ENCODE results near the gene PPP3CA.
"Not testable (repeated sequence)": the region's sequence is repeated elsewhere in the genome, so short reads cannot be mapped to it uniquely, and the experiment has no call there.

PPP3CA gene

GRCh38 chr4:101254776-101255175 lies 92.5 kb downstream of the PPP3CA start:
- DNase-seq (ENCODE audit: low spot score) = no peak

- no peak for DNase-seq (ENCODE audit: low spot score)
Observed at GRCh38 chr4:101253121-101253520, 94.2 kb downstream of the PPP3CA start.

GRCh38 chr4:101252721-101253120 lies 94.6 kb downstream of the PPP3CA start:
- DNase-seq (ENCODE audit: low spot score) = no peak

- no peak for DNase-seq (ENCODE audit: low spot score)
Observed at GRCh38 chr4:101251261-101251660, 96.1 kb downstream of the PPP3CA start.

DNA sequence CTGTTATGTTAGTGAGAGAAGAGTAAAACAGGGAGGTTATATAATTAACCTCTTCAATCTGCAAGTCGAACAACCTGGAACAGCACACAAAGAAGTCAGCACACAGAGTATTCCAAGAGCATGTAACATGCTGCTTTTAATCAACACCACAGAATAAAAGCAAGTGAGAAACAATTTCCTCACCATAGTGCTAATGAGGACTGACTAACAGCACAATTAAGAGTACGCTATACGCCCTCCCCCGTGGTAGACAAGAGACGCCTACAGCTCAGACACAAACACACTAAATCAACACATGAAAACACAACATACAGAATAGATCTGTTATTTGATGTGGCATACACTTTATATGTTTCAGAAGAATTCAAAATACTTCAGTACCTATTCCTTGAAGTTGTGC lies 103.0 kb downstream of the PPP3CA start:
- no peak for DNase-seq (ENCODE audit: low spot score)

DNA sequence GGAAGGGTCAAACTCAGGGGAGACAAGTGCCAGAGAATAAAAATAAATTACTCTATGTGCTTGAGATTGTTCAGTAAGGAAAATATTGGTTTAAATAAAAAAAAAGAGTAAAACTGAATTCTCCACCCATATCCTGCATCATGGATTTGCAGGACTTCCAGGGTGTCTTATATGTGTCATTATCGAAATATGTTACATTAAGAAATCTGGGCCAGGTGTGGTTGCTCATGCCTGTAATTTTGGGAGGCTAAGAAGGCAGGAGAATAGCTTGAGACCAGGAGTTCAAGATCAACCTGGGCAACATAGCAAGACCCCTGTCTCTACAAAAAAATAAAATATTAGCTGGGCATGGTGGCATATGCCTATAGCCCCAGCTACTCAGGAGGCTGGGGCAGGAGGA lies 104.9 kb downstream of the PPP3CA start:
- no peak for DNase-seq (ENCODE audit: low spot score)

- DNase-seq (ENCODE audit: low spot score) = no peak
Observed at GRCh38 chr4:101240099-101240498, 107.2 kb downstream of the PPP3CA start.

DNA sequence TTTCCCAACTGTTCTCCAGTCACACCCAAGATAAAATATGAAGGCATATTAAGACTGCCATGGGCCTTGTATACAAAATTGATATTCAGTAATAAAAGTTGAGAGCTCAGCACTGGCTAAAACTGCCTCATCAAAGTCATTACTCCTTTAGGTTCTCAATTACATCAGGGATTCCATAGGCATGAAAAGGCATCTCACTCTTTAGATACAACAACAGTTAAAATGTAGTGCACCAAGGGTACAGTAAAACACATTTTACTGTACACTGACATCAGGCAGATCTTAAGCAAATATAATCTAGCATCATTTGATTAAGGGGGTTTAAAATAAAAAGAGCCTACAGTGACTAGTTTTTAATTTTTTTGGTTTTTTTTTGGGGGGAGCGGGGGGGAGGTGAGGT lies 107.7 kb downstream of the PPP3CA start:
- no peak for DNase-seq (ENCODE audit: low spot score)

GRCh38 chr4:101238706-101239105 lies 108.6 kb downstream of the PPP3CA start:
- no peak for DNase-seq (ENCODE audit: low spot score)

DNA sequence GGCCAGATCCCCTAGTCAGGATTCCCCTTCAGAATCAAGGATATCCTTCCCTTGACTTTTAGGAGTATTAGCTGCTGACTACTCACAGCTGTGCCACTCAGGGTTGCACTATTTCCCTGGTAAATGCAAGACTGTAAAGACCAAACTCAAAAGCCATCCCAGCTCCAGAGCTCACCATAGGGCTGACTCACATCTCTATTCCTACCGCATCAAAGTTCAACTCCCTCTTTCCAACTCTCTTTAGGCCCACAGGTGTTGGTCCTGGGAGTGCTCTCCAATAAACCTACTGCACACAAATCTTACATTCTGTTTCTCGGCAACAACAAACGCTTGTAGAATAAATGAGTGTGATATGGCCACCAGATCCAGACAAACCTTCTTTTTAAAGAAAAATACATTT lies 109.6 kb downstream of the PPP3CA start:
- no peak for DNase-seq (ENCODE audit: low spot score)

GRCh38 chr4:101236097-101236496 lies 111.2 kb downstream of the PPP3CA start:
- DNase-seq (ENCODE audit: low spot score) = no peak

GRCh38 chr4:101234141-101234540 lies 113.2 kb downstream of the PPP3CA start:
- not testable (repeated sequence) for DNase-seq (ENCODE audit: low spot score)

- no peak for DNase-seq (ENCODE audit: low spot score)
Observed at GRCh38 chr4:101232074-101232776, 115.1 kb downstream of the PPP3CA start.

DNA sequence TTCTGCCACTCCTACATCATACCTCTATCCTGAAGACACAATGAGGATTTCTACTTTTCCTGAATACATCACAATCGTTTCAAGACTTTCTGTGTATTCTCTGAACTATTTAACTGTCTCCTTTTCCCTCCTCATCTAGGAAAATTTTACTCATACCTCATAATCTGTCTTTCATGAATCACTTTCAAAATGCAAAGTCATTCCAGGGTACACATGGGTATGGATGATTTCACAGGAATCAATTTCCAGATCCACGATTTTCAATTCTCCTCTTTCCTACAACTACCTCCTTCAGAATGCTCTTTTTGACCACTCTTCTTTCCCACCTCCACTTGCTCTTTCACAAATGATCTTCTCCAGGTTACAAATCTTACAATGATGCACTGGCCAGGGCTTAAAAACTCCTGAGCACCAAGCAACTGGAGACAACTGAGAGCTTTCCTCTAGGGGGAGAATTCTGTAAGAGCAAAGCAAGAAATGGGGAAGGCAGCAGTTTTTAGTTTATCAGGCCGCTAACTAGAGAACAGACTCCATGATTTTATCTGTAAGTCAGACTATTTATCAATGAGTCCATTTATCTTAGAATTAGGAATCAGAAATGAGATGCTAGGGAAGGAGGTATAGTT lies 116.4 kb downstream of the PPP3CA start:
- DNase-seq (ENCODE audit: low spot score) = no peak

- no peak for DNase-seq (ENCODE audit: low spot score)
Observed at GRCh38 chr4:101229116-101229515, 118.2 kb downstream of the PPP3CA start.

- DNase-seq (ENCODE audit: low spot score) = no peak
Observed at GRCh38 chr4:101227715-101228114, 119.6 kb downstream of the PPP3CA start.

DNA sequence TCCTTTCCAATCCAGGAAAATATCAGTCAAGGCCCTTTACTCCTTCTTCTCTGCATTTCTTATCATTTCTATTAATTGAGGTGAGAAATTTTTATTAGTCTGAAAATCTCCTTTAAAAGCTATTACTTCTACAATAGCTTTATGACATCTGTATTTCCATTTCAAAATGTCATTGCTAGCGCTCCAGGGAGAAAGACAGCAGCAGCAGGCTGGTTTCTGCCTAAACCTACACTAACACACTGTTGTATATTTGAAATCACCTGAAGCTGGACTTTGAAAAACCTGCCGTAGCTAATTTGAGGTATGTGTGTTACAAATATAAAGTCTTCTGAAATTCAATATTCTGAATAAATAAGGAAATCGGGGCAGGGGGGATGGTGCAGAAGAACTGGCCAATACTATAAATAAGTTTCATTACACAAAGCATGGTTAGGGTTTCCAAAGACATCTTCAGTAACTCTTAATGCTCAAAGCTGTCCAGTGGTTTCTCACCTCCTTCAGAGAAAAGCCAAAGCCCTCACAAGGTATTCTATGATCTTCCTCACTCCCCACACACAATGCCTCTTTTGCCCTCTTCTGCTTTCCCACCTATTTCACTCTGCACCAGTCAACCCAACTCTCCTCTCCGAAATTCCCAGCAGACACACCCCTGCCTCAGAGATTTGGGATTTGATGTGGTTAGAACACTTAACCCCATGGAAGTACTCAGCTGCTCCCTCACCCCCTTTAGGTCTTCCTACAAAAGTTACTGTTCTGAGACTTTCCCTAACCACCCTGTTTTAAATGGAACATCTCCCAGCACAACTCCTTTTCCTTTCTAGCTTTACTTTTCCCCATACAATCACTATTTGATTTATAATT lies 122.7 kb downstream of the PPP3CA start:
- no peak for DNase-seq (ENCODE audit: low spot score)

DNA sequence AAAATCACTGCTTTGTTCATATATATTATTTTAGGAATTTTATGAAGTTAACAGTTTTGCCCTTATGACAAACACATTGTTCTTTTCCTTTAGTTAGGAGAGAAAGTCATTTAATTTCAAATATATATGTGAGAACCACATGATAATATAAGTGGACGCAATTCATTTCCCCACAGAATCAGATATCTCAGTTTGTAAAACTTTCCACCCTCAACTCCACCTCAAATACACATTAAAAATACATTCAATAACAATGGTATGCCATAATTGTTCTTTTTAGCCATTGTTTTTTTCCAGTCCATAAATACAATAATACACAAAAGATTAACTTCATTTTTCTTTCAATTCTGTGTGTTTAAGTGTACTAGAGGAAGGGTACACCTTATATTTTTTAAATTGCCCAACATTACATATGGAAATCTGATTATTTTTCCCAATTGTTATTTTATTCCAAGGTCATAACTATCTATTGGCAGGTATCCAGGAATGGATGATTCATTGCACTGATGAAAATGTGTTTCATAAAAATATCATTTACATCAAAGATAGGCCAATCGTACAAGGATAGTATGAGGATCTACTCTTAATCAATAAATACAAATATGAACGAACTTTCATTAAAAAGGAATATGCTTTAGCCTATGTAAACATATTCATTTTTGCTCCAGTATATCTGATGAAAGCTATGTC lies 125.0 kb downstream of the PPP3CA start:
- DNase-seq (ENCODE audit: low spot score) = no peak

DNA sequence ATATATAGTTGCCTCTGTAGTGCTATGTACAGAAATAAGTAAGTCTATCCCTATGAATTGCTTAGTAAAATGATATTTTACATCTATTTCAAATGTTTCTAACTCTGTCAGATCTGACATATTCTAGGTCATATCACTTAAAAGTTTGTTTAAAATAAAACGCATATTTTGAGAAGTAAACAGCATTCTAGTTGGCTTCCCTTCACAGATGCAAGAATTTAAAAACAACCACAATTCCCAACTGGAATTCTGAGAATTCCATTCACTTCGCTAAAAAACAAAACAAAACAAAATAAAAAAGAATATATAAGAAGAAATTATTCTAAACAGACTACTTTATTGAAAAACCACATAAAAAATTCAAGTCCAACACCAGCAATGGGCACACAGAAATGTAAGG lies 126.0 kb downstream of the PPP3CA start:
- no peak for DNase-seq (ENCODE audit: low spot score)

DNA sequence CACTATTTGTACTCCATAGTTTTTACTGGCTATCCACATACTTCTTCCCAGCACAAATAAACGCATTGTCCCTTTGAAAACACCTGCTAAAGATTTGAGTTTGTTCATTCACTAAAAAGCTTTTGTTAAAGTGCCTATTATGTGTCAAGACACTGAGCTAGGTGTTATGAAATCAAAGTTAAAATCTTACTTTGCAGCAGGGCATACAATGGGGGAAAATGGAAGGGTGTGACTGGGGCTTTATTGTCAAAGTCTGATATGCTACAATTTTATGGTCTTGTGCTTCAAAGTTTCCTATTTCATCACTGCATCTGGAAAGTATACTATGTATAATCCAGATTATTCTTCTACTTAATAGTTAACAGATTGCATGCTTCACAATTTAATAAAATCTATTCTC lies 128.4 kb downstream of the PPP3CA start:
- no peak for DNase-seq (ENCODE audit: low spot score)

DNA sequence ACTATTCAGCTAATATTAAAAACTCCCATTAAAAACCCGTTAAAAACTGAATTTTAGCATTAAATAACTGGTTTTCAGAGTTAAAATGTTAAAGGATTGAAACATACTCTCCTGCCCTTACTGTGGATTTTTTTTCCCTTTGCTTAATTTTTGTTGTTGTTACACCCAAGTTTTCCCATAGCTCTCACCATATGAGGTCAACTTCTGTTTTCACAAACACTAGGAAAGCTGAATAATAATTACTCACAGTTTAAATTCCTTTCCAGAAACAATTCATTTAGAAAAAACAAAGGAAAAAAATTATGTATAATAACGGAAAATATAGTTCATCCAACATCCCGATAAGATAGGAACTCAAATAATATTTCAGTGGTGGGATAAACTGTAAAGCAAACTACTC lies 129.0 kb downstream of the PPP3CA start:
- no peak for DNase-seq (ENCODE audit: low spot score)

DNA sequence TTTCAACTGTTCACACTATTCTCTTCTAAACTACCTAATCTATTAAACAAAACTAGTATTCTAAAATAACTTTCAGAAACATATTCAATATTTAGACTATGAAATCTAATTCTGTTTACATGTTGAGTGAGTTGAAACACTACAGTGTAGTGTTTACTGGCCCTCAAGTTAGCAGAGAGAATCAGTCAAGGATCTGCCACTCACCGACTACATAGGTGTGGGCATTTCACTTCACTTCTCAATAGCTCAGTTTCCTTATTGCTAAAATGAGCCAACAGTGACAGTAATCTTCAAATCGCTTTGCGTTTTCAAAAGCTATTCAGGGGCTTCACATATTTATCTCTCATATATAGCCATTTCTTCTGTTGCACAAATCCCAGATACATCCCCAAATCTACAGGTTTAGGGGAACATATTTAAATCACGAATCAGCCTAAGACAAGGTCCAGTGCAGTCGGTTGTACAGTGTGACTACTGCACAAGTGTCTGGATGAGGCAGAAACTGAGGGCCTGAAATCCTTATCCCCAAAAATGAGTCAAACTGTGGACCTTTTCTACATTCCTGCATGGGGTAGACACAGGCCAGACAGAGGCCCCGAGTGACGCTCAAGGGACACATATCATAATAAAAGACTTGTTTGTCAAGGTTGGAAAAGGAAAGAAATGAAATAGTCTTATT lies 129.8 kb downstream of the PPP3CA start:
- DNase-seq (ENCODE audit: low spot score) = peak; percentile 45

All from cerebellar cortex (tissue), 1 donor.